Activated gamma-delta T cell (primary cell): ENCODE results near the gene TSFM.

Experiments
- DNase-seq: peaks from one replicate; lab custom pipeline; 2025; lab: John Stamatoyannopoulos, UW
- total RNA-seq, 2 donors: gene quantifications; one replicate each; lab custom pipeline; 2026; lab: John Stamatoyannopoulos, UW

The TSFM gene
- 1.0 to 1.8 reads per million in 2 donors for total RNA-seq

- DNase-seq, result peak; percentile 84
These were observed at the start of gene TSFM for GRCh38 chr12:57782608-57783465. TSS of gene TSFM (plus strand) at chr12:57782787. CDS start at chr12:57782802, 15 bp downstream.

GRCh38 chr12:57733928-57734327, 48.7 kb upstream of the TSFM start:
- no peak for DNase-seq

- DNase-seq, result no peak
These were observed 48.0 kb upstream of the TSFM start for GRCh38 chr12:57734591-57734990.

- no peak for DNase-seq
These were observed 47.3 kb upstream of the TSFM start for GRCh38 chr12:57735198-57735855.

- no peak for DNase-seq
These were observed 46.4 kb upstream of the TSFM start for GRCh38 chr12:57735952-57736740.

GRCh38 chr12:57736741-57737466, 45.7 kb upstream of the TSFM start:
- no peak for DNase-seq

GRCh38 chr12:57737467-57738460, 44.8 kb upstream of the TSFM start:
- DNase-seq, result no peak

- no peak for DNase-seq
These were observed 43.8 kb upstream of the TSFM start, which contains the start of gene AGAP2 for GRCh38 chr12:57738661-57739237. TSS of gene AGAP2 (minus strand) at chr12:57738742. CDS start at chr12:57738246, 496 bp downstream.

GRCh38 chr12:57739387-57739786, 43.2 kb upstream of the TSFM start:
- DNase-seq, result no peak

GRCh38 chr12:57739914-57740538, 42.6 kb upstream of the TSFM start:
- no peak for DNase-seq

- no peak for DNase-seq
These were observed 41.8 kb upstream of the TSFM start for GRCh38 chr12:57740656-57741412.

GRCh38 chr12:57741413-57741789, 41.2 kb upstream of the TSFM start:
- no peak for DNase-seq

- peak; percentile 47 for DNase-seq
These were observed 40.5 kb upstream of the TSFM start for GRCh38 chr12:57741844-57742738.

- DNase-seq, result no peak
These were observed 38.8 kb upstream of the TSFM start for GRCh38 chr12:57743769-57744168.

- DNase-seq, result no peak
These were observed 38.3 kb upstream of the TSFM start for GRCh38 chr12:57744194-57744776.

- peak; percentile 47 for DNase-seq
These were observed 37.7 kb upstream of the TSFM start, which contains the start of gene TSPAN31 for GRCh38 chr12:57744777-57745484. TSS of gene TSPAN31 (plus strand) at chr12:57745039. CDS start at chr12:57745155, 116 bp downstream.
